HG02588 (cell line): ENCODE data around the gene GNB1.

Source experiments
- ATAC-seq: cut with Tn5 transposase; IDR thresholded peaks from one replicate; pipeline ENCODE4 v1.9.1; 2021; ENCODE audit warnings: mild to moderate bottlenecking, moderate library complexity; ENCODE audit not compliant: unreplicated experiment

Gene GNB1

DNA sequence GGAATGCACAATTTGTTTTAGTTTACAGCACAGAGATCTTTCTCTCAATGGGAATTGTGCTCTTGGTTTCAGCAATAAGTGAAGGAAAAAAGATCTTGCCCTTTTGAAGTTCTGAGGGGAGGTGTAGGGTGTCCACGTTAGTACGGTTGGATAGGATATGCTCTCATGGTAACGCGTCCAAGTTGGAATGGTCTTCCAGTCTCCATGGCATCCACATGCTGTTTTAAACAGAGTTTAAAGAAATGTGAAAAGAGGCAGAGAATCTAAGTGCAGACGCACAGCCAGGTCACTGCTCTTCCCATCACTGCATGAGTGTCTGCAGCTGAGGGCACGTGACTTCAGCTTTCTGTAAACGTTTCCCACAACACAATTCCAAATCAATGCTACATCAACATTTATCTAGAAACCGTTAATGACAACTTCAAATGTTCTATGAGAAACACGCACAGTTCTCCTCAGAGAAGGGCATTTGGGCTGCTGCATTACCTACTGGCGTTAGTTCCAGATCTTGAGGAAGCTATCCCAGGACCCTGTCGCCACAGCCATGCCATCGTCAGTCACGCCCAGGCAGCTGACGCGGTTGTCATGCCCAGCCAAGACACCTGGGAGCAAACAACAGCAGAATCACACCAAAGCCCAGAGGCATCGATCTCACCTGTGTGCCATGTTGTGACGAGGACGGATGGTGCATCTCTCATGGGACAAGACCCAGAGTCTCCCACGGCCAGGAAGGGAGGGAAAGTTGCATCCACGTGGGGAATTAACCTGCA is 103.9 kb downstream of the GNB1 start:
- no peak for ATAC-seq

DNA sequence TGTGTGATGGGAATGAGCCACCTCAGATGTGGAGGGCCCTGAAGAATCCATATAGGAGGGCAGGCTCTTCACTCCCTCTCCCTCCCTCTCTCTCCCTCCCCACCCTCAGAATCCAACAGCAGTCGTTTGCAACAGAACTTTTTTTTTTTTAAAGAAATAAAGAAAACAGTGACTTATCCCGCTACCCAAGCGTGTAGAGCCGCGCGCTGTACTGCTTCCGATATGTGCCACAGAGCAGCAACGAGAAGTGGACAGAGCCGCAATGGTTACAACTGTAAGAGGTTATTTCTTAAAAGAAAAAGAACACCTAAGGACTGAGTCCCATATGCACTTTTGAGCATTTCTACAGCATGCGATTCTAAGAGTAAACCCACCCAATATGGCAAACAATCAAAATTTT is 105.2 kb downstream of the GNB1 start:
- ATAC-seq = no peak

DNA sequence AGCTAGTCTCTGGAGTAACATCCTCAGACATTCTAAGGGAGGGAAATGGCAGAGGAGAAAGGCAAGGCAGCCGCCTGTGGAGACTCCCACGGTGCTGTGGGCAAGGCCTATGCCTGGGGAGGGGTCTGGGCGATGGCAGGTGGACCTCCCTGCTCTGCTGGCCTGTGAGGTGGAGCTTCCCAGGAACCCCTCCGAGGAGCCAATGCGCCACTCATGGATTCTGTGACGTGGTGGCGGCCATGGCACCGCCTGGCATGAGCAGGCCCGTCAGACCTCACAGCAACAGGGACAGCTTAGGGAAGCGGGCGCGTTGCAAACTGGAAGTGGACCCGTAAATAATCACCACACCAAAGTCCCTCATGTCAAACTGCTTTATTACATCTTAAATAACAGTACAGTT is 106.0 kb downstream of the GNB1 start:
- no peak for ATAC-seq

DNA sequence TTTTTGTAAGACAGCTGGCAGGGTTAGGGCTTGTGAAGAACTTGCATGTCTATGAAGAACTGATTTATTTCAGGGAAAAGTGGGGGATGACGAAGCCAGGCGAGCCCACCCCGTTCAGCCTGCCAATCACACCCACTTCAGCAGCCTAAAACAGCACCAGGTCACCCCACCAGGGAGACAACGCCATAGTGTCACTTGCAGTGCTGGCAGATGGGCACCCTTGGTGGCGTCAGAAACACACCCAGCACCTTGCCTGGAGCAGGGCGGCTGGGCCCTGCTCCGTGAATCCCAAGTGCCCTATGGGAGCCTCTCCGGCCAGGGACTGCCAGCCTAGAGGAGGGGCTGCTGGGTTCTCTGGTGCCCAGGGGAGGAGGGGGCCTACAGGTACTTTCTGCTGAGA is 107.6 kb downstream of the GNB1 start:
- no peak for ATAC-seq

DNA sequence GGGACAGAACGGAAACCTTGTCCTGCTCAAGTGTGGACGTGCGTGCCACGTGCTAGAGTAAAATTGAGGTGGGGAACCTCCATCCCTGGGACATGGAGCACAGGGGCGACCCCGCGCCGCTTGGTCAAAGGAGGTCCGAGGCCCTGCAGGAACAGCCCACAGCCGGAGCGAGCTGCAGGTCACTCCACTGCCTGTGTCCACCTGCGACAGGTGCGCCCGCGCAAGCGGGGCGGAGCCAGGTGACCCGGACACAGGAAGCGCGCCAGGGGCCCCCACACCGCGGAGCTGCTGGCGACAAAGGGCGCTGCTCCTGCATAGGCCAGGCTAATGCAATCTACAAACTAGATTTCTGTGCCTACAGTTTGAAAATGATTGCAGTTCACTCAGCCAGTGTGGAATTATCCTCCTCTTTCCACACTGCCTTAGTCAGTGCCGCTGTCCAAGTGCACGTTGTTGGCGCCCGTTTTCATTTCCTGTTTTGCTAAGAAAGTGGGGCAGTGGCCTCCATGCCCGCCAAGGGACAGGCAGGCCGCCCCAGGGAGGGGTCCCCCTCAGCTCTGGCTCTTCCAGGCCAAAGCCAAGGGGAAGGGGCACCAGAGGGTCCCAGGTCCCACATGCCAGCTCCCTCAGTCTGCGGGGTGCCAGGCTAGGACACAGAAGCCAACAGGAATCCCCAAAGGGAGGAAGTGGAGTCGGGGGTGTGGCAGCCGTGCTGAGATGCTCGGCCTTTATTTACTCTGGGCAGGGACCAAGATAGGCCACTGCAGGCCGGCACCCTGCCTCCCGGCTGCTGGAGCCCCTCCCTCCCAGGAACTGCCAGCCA is 108.3 kb downstream of the GNB1 start:
- ATAC-seq = no peak

DNA sequence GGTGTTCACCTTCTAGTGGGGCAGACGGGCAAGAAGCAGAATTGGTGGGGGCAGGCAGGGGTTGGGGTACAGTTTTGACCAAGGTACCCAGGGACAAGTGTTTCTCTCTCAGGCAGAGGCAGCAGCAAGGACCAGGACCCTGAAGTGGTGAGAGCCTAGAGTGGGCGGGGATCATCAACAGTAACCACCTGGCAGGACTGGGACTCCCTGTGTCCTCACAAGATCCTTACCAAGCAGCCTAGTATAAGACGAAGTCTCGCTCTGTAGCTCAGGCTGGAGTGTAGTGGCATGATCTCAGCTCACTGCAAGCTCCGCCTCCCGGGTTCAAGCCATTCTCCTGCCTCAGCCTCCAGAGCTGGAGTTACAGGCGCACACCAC is 109.4 kb downstream of the GNB1 start:
- ATAC-seq = no peak

DNA sequence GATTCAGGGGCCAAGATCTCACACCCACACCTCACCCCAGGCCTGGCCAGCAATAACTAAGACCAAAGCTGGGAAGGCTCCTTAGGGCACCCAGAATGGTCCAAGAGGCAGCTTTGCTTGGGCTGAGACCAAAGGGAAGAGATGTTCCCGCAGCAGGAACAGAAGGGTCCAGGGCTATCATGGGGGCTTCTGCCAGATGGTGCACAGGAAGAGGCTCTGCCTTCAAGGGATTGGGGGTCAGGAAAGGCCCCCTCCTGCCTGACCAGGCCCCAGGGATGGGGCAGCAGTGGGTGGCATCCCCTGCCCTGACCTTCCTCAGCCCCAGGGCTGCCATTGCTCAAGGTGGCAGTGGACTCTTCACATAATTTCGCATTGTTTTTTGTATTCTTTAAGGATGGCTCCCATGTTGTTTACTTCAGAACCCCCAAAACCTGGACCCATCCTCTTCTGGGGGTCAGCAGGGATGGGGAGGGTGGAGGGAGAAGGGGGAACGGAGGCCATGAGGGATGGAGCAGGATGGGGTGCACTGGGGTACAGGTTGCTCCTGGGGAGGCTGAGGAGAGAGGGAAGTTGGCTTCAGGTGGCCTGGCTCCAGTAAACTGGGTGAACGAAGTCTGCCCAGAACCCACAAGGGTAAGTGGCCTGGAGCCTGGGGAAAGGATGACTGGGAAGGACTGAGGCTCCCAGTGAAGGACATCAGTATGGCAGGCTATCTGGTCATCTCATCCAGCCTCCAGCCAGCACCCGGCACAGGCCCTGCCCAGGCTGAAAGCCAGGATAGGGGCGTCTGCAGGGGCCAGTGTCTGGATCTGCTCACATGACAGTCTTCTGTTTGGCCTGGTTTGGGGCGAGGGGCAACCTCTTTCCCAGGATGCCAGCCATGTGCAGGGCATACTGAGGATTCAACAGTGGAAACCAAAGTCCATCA is 110.0 kb downstream of the GNB1 start:
- no peak for ATAC-seq

DNA sequence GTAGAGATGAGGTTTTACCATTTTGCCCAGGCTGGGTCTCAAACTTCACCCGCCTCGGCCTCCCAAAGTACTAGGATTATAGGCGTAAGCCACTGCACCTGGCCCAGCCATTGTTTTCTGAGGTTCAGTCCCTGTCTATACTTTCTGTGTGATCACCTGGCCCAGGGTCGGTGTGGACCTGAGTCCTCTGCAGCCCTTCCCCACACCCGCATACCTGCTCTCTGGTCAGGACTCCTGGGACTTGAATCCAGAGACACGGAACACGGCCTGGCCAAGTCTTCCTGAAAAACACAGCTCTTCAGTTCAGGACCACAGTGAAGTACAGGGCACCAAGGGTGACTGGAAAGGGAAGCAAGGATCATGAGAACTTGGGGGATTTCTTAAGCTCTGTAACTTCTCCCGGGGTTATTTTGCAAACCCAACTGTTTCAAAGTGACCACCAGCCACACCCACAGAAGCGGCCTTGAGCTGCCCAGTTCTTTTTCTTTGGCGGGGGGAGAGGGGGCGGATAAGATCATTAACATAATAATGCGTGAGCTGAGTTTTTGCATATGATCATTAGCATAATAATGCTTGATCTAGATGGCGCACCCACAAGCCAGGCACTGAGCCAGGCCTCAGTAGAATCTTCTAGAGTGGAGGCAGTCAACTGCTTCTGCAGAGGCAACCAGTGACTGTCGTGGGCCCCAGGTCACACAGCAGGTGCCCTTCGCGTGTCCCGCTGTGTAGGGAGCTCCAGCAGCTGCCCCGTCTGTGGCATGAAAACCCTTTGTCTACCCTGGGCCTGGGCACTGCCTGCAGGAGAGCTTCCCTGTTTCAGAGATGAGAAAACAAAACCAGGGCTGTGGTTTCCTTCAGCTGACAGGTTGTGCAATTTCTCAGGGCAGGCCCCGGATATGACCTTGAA is 110.9 kb downstream of the GNB1 start:
- ATAC-seq = no peak

DNA sequence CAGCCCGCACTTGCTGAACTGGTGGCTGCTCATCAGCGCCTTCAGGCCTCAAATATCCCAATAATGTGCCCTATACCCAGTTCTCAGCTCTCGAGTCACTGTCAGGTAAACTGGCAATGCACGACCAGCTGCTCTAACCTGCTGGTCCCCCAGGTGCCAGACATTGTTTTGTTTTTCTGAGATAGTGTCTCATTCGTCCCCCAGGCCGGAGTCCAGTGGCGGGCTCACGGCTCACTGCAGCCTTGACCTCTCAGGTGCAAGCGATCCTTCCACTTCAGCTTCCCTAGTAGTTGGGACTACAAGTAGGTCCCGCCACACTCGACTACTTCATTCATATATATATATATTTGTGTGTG is 111.6 kb downstream of the GNB1 start:
- ATAC-seq = no peak

DNA sequence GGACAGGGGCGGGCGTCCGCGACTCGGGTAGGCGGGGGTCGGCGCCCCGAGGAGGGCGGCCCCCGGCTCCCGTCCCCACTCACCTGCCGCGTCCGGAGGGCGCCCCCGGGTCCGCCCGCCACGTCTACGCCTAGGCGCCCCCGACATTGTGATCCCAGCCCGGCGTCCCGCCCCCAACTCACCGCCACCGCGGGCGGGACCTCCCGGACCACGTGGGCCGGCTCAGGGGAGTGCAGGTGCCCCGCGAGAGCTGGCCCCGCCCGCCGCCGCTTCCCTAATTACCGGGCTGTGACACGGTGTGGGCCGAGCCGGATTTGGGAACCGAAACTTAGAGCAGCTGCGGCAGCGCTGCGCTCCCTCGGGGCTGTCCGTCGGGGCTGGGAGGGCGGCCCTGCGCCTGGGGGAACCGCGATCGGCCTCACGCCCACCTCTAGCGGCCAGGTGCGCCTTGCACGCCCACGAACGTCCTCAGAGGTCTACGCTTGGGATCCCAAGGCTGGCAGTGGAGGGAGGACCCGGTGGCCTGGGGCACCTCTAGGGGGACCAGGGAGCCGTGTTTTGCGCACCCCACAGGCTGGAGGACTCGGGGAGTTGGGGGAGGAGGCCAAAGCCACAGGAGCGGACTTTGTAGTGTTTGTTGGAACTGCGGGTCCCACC is 112.1 kb downstream of the GNB1 start:
- ATAC-seq = peak; percentile 62

DNA sequence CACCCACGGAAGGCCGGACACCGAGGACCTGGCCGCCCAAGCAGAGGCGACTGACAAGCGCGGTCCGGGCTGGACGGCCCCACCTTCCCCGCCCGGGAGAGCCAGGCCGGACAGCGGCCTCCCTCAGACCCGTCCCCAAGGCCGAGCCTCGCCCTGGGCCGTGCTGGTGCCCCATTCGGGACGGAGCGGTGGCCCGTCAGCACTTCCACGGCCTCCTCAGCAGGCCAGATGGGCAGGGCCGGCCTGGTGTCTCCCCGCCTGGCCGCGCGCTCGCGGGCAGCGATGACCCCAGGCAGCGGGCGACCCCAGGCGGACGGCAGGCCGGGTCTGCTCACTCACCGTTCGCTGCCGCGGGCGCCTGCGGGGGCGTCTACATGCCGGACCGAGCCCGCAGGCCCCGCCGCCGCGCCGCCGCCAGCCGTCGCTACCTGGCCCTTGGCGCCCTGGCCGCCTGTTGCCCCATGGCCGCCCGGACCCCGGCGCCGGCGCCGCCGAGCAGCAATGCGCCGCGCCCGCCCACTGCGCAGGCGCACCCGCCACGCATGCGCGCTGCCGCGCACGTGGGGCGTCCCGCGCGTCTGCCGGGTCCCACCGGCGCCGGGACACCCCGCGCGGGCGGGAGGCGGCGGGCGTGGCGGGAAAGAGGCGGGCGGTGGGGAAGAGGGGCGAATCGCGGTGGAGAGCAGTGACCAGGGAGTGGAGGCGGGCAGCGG is 112.8 kb downstream of the GNB1 start, which contains the start of gene NADK:
TSS of gene NADK (minus strand) at position 521 of the 713 bp plus-strand sequence. CDS start 13,064 bp downstream, outside the sequence.
- peak; percentile 45 for ATAC-seq

DNA sequence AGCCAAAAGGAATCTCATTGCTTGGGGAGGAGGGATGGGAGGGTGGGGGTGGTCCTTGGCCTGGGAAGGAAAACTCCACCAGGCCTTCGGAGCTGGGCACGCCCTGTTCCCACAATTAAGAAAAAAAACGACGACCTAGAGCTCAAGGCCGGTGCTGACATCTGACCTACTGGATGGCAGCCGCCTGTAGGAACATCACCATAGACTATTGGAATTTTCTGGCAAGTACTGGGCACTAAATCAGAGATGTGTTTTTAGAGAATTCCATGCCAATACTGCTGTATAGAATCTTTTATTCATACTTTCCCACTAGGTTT is 113.3 kb downstream of the GNB1 start:
- no peak for ATAC-seq

DNA sequence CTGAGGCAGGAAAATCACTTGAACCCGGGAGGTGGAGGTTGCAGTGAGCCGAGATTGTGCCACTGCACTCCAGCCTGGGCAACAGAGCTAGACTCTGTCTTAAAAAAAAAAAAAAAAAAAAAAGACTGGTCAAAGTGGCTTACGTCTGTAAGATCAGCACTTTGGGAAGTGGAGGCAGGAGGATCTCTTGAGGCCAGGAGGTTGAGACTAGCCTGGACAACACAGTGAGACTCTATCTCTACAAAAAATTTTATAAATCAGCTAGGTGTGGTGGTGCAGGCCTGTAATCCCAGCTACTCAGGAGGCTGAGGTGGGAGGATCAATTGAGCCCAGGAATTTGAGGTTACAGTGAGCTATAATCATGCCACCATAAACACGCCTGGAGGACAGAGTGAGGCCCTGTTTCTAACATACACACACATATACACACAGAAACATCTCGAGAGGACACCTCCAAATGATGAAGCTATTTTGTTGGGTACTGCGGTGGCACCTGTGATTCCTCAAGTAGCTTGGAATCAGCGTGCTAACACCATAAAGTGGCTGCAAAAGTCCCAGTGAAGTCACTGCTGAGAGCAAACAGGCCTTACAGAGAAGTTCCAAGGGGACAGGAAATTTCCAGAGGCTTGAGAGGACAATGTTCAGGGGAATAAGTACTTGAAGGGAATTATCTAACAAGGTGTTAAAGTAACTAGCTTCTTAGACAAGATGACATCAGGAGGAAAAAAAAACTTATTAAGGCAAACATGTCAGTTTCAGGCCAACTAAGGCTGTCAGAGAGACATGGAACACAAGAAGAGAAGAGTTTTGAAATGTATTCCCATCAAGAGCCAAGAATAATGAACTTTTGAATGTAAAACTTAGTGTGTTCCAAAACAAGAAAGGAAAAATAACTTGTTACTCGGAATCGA is 114.0 kb downstream of the GNB1 start:
- ATAC-seq = no peak

DNA sequence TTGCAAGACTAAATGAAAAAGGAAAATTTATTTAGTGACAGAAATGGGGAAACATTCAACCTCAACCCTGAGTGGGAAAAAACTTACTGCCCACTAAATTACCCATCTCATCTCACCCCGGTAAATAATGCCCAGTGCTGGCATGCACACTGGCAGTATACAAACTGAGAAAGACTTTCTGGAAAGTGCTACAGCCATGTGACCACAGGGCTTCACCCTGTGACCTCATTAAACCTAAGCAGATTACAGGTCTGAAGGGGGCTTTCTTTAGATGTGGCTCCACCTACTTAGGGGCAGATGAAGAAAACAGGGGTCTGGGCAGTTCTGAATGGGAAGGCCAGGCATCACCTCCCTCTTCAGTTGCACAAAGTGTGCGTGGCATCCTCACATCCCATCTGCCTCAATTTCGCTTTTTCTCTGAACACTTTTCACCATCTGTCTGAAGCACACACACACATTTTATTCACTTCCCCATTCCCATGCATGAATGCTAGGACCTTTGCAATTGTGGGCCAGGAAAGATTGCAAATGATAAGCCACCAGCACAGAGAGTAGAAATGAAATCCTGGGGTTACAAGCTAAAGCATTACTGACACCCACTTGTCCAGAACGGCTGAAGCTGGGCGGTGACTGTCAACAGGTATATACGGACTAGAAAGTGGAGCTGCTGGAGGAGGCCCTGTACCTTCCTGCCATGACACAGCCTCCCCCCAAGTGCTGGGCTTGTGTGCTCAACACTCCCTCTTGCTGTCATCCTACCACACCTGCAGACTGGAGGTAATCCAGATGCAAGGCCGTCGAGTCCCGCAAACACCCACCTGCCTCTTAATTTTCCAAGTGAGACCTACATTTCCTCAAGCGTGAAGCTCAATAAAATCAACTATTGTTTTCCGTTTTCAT is 115.3 kb downstream of the GNB1 start:
- no peak for ATAC-seq

DNA sequence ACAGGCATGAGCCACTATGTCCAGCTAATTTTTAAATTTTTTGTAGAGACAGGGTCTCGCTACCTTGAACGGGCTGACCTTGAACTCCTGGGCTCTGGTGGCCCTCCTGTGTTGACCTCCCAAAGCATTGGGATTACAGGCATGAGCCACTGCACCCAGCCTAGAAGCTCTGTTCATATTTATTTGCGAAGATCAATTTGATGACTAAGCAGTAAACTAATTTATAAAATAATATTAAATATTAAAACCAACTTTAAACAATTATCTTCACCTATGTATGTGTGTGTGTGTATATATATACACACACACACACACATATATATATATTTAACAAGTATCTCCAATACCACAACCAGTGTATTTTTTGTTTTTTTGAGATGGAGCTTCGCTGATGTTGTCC is 117.0 kb downstream of the GNB1 start:
- no peak for ATAC-seq

DNA sequence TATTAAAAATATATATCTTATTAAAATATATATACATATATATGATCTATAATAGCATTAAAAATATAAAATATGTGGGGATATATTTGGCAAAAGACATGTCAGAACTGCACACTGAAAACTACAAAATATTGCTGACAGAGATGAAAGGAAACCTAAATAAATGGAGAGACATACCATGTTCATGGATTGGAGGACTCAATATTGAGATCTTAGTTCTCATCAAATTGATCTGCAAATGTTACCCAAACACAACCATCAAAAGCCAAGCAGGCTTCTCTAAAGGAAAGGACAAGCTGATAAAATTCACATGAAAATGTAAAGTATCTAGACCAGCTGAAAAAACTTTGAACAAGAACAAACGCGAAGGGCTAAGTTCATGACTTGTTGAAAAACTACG is 119.8 kb downstream of the GNB1 start:
- ATAC-seq = no peak

DNA sequence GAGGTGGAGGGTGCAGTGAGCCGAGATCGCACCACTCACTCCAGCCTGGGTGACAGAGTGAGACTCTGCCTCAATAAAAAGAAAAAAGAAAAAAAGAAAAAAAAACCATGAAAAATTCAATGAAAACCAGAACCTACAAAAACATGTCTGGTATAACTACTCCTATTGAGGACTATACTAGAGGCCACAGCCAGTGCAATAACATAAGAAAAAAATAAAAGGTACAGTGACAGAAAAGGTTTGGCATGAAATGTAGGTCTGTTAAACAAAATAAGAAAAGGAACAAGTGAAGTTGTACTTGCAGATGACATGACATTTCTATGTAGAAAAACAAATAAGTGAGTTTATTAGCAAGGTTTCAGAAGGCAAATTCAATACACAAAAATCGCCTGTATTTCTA is 120.8 kb downstream of the GNB1 start:
- no peak for ATAC-seq
